MM.1S (cell line): Measurements from ENCODE around the gene OR2G6.
"Not testable (repeated sequence)": the region's sequence is repeated elsewhere in the genome, so short reads cannot be mapped to it uniquely, and the experiment has no call there.

Experiments
- EZH2 ChIP-seq: fragments of 300-600 bp; sonication (generic); optimal IDR thresholded peaks from 2 replicates; pipeline ENCODE3; 2017; ENCODE audit warnings: low read depth, mild to moderate bottlenecking, antibody characterized with exemption, low read length, mixed read lengths
- EZH2phosphoT487 ChIP-seq: fragments of 300-600 bp; sonication (generic); IDR thresholded peaks from 2 replicates; pipeline ENCODE4 v1.6.1; 2018; ENCODE audit warnings: antibody characterized with exemption, low read length
- TF ChIP-seq, protein P1 (sequence below): fragments of 300-600 bp; sonication (generic); IDR thresholded peaks from 2 replicates; pipeline ENCODE4 v1.5.1; 2016; ENCODE audit warnings: antibody characterized with exemption, low read length, mixed read lengths

DNA sequence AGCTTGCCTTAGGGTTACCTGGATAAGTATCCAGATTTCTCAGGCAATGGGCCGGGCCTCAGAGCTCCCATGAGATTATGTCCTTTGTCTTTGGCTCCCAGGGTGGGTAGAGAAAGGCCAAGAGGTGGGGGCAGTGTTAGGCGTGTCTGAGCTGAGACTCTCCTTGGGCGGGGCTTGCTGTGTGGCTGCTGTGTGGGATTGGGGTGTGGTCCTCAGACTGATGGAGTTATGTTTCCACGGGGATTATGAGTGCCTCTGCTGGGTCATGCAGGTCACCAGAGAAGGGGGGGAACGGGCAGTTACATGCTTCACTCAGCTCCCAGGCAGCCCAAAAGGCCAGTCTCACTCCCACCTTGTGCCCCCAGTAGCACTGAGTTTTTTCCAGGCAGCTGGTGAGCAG, 11.2 kb upstream of the OR2G6 start:
- TF ChIP-seq, protein P1, sequence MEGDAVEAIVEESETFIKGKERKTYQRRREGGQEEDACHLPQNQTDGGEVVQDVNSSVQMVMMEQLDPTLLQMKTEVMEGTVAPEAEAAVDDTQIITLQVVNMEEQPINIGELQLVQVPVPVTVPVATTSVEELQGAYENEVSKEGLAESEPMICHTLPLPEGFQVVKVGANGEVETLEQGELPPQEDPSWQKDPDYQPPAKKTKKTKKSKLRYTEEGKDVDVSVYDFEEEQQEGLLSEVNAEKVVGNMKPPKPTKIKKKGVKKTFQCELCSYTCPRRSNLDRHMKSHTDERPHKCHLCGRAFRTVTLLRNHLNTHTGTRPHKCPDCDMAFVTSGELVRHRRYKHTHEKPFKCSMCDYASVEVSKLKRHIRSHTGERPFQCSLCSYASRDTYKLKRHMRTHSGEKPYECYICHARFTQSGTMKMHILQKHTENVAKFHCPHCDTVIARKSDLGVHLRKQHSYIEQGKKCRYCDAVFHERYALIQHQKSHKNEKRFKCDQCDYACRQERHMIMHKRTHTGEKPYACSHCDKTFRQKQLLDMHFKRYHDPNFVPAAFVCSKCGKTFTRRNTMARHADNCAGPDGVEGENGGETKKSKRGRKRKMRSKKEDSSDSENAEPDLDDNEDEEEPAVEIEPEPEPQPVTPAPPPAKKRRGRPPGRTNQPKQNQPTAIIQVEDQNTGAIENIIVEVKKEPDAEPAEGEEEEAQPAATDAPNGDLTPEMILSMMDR = not testable (repeated sequence)
- not testable (repeated sequence) for TF ChIP-seq EZH2, EZH2phosphoT487
